ENCODE data around the gene SPRY4.
"Not testable (repeated sequence)": the region's sequence is repeated elsewhere in the genome, so short reads cannot be mapped to it uniquely, and the experiment has no call there.

SPRY4 gene

DNA sequence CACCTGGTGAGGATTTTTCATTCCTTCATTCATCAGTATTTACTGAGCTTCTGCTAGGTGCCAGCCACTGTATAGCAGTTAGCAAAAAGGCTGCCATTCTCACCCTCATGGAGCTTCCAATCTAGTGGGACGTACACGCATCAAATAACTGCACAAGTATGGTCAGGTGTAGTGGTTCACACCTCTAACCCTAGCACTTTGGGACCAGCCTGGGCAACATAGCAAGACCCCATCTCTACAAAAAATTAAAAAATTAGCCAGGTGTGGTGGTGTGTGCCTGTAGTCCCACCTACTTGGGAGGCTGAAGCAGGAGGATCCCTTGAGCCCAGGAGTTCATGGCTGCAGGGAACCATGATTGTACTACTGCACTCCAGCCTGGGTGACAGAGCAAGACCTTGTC, 8.9 kb upstream of the SPRY4 start:
- DNase-seq = not testable (repeated sequence)

DNA sequence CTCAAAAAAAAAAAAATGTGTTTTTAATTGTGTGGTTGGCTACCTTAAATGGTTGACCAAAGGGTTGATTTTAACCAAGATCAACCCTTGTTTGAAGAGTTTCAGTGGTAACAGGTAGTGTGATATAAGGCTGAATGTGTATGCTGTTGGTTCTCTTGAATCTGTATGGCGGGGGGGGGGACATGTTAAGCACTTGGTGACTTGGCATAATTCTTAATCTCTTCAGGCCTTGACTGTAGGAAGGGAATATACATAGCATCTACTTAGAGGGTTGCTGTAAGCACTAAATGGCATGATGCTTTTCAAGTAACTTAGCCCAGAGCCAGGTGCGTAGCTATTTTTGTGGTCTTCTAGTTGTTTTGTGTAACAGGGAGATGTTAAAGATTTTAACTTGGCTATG, 5.6 kb upstream of the SPRY4 start:
- DNase-seq = no peak

DNA sequence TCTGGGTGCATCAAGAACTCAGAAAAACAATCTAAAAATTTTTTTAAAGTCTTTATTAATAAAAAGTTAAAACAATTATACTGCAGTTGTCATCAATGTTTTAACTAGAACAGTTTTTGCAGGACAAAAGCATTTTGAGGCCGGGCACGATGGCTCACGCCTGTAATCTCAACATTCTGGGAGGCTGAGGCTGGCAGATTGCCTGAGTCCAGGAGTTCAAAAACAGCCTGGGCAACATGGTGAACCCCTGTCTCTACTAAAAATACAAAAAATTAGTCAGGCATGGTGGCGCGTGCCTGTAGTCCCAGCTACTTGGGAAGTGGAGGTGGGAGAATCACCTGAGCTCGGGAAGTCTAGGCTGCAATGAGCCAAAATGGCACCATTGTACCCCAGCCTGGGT, 5.2 kb upstream of the SPRY4 start:
- no peak for DNase-seq

DNA sequence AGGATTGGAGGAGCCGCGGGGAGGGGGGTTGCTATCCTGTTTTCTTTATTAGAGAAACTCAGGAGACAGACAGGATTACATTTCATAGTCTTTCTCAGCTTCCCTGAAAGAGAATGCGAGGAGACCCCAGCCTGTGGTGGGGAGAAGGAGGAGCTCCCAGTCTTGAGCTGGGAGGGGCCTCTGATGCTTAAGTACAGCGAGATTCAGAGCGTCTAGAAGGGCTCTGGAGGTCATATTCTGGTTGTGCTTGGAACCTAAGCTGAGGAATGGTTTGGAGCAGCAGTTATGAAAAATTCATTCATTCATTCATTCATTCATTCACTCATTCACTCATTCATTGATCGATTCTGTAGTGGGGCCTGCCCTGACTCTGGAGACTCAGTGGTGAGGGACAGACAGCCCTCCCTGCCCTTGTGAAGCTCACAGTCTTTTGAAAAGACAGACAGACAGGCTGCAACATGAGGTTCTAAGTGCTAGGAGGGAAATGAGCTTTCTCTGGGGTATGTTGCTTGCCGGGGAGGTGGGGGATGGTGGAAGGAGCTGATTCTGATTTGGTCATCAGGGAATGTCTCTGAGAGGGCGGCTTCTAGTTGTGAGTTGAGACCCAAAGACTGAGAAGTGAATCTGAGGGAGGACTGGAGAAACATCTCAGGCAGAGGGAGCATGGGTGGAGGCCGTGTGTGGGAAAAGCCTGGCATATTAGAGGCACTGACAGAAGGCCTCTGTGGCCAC, 2.5 kb upstream of the SPRY4 start:
- no peak for DNase-seq

GRCh38 chr5:142326480-142326938, 1.7 kb upstream of the SPRY4 start:
- no peak for DNase-seq

GRCh38 chr5:142325725-142326479, 1.1 kb upstream of the SPRY4 start:
- peak; percentile 9 for DNase-seq

- no peak for DNase-seq
Observed at GRCh38 chr5:142324136-142324870, 518 bp downstream of the SPRY4 start.

- no peak for DNase-seq
Observed at GRCh38 chr5:142323480-142324135, 1.2 kb downstream of the SPRY4 start.

DNA sequence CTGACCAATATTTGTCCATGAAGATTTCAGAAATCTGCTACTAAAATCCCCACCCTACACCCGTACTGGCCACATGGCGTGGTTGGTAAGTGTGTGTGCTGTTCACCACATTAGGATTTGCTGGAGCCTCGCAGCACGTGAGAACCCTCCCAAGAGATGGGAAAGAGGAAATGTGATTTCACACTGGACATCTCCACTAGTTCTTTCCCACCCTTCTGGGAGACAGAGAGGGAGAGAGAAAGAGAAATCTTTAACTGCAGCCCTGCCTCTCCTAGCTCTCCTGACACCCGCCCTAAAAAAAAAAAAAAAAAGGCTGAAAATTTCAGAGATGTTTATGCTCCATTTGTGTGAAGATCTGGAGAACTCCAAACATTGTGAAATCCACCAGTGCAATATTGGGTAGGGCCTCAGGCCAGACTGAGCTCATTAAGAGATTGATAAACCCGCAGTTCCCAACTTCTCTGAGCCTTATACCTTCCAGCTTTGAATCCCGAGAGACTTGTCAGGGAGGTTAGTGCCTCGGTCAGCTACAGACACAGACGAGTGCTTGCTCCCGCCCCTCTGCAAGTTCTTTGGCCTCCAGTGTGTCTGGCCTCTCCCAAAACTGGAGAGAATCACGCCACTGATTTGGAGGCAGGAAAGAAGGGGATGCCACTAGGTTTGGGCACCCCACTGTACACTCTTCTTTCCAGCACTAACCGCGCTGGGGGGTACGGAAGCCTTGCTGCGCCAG, 1.9 kb downstream of the SPRY4 start:
- no peak for DNase-seq

GRCh38 chr5:142322403-142322746, 2.4 kb downstream of the SPRY4 start:
- DNase-seq = no peak

- no peak for DNase-seq
Observed at GRCh38 chr5:142320851-142321560, 3.8 kb downstream of the SPRY4 start.

DNA sequence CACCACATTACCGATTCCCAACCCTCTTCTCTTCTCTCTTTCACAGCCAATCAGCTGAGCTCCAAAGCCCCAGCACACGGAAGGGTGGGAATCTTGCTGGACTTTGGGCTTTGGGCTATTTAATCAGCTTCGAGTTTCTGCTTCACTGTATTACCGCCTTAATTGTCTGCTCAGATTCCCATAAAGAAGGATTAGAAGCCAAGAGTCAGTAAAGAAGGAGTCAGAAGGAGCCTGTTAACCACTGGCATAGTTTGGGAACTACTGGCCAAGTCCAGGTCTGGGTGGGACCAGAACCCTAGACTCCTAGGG, 4.4 kb downstream of the SPRY4 start:
- DNase-seq = no peak

GRCh38 chr5:142319560-142320429, 5.0 kb downstream of the SPRY4 start:
- DNase-seq = no peak

- DNase-seq = no peak
Observed at GRCh38 chr5:142319105-142319504, 5.7 kb downstream of the SPRY4 start.

GRCh38 chr5:142317753-142318152, 7.1 kb downstream of the SPRY4 start:
- no peak for DNase-seq

GRCh38 chr5:142317173-142317572, 7.6 kb downstream of the SPRY4 start:
- DNase-seq = no peak

GRCh38 chr5:142316681-142317080, 8.1 kb downstream of the SPRY4 start:
- DNase-seq = no peak

DNA sequence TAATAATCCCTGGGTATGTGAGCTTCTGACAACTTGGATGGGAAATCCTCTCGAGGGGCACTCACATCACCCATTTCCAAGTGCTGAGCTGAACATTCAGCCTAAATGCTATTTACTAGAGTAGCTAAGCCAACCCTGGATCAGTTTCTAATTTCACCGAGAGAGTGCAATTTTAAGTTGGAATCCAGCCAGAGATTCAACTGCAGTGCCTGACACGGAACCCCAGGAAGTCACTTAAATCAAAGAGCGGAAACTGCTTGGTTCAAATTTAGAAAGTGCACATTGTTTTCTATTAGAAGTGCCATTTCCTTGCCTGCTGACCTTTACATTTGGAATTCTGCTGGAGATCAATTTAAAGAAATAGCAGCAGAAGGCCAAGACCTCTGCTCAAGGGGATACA, 8.8 kb downstream of the SPRY4 start:
- peak; percentile 26 for DNase-seq

GRCh38 chr5:142315096-142315900, 9.5 kb downstream of the SPRY4 start:
- no peak for DNase-seq

DNA sequence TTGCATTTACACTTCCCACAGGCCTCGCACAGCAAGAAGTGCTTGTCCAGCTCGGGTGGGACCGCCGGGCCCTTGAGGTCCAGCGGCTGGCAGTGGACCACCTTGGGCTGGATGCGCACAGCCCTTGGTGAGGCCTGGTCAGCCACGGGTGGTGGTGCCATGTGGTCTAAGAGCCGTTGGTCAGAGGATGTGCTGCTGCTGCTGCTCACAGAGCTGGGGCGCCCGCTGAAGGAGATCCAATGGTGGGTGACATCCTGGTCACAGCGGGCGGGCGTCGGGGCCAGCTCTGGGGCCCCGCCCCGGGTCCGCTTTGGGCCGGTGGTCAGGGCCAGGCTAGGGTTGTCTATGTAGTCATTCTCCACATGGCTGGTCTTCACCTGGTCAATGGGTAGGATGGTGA, 10.2 kb downstream of the SPRY4 start:
- DNase-seq = no peak

Data from CD4-positive, alpha-beta T cell treated with Interleukin-10 for 1 hour (primary cell).